Measurements from ENCODE around the gene ARSG.

DNA sequence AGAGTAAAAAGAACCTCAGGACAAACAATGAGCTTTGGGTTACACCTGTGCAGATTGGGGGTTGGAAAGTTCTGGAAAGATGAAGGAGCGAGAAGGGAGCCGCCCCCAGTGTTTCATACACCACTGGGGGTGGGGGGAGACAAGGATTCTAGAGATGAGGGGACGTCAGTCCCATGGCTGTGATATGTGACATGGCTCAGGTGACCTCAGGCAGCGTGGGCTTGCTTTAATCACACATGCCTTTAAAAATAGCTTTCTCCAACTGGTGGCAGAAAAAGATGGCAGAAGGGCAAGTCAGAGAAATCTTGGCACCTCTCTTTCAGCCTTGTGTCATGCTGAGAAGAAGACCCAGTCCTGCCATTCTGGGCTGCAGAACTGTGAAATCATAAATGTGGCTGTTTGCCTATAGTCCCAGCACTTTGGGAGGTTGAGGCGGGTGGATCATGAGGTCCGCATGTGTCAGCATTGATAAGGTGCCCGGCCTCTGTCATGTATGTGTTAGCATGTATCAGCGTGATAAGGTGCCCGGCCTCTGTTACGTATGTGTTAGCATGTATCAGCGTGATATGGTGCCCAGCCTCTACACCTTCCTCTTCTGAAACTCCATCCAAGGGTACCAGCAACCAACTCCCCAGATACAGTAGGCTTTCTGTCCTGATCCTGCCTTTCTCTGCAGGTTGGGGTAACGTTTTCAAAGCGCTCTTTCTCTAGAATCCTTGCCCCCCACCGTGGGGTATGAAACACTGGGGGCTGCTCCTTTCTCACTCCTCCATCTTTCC is 141.0 kb downstream of the ARSG start:
- TF ChIP-seq, protein P1, sequence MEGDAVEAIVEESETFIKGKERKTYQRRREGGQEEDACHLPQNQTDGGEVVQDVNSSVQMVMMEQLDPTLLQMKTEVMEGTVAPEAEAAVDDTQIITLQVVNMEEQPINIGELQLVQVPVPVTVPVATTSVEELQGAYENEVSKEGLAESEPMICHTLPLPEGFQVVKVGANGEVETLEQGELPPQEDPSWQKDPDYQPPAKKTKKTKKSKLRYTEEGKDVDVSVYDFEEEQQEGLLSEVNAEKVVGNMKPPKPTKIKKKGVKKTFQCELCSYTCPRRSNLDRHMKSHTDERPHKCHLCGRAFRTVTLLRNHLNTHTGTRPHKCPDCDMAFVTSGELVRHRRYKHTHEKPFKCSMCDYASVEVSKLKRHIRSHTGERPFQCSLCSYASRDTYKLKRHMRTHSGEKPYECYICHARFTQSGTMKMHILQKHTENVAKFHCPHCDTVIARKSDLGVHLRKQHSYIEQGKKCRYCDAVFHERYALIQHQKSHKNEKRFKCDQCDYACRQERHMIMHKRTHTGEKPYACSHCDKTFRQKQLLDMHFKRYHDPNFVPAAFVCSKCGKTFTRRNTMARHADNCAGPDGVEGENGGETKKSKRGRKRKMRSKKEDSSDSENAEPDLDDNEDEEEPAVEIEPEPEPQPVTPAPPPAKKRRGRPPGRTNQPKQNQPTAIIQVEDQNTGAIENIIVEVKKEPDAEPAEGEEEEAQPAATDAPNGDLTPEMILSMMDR (optimal IDR thresholded peaks at IDR 0.05 in 1 of 3, IDR thresholded peaks at IDR 0.05 in 1 of 3, conservative IDR thresholded peaks at IDR 0.05 in 1 of 3; ENCODE audit: extremely low read depth in 1 of 3, insufficient read depth in 2 of 3, low read length in 3 of 3) = no peak
- TF ChIP-seq EZH2 (IDR thresholded peaks at IDR 0.05; ENCODE audit: low read length) = no peak
